Uterus (tissue), 2 donors: ENCODE data around the gene ADD2.

Experiments used
- POLR2A ChIP-seq, 2 donors: fragments of 450-650 bp; IDR thresholded peaks; one replicate each; pipeline ENCODE4 v1.6.1; 2016; ENCODE audit warnings: antibody characterized with exemption in 2 of 2, mild to moderate bottlenecking in 1 of 2, moderate library complexity in 1 of 2
- TF ChIP-seq, protein P1 (sequence below), 4 experiments: fragments of 200-600 bp in 2 of 4; fragments of 450-650 bp in 2 of 4; sonication (generic) in 2 of 4; IDR thresholded peaks; one replicate each; pipeline ENCODE4 v1.5.1; 2016 to 2019; ENCODE audit warnings: antibody characterized with exemption in 4 of 4, mild to moderate bottlenecking in 2 of 4, moderate library complexity in 1 of 4

DNA sequence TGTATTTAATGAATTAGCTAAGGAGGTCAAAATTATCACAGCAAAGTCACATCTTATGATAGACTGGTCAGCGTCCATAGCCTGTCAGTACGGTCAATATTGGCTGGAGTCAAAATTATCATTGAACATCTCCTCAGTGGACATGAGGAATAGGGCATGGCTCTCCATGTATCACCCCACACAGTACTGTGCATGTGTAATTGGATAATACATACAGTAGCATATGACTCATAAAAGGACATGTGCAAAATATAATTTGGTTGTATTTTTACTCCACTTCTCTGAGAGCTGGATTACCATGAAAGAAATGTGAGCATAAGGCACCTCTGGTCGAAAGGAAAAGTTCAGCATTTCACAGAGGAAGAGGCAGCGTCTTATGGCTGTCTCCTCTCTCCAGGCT, 24.9 kb downstream of the ADD2 start:
- TF ChIP-seq POLR2A (IDR thresholded peaks at IDR 0.05) = no peak
- TF ChIP-seq, protein P1, sequence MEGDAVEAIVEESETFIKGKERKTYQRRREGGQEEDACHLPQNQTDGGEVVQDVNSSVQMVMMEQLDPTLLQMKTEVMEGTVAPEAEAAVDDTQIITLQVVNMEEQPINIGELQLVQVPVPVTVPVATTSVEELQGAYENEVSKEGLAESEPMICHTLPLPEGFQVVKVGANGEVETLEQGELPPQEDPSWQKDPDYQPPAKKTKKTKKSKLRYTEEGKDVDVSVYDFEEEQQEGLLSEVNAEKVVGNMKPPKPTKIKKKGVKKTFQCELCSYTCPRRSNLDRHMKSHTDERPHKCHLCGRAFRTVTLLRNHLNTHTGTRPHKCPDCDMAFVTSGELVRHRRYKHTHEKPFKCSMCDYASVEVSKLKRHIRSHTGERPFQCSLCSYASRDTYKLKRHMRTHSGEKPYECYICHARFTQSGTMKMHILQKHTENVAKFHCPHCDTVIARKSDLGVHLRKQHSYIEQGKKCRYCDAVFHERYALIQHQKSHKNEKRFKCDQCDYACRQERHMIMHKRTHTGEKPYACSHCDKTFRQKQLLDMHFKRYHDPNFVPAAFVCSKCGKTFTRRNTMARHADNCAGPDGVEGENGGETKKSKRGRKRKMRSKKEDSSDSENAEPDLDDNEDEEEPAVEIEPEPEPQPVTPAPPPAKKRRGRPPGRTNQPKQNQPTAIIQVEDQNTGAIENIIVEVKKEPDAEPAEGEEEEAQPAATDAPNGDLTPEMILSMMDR (IDR thresholded peaks at IDR 0.05) = no peak
